ENCODE data around the gene C8B.
A peak's percentile ranks its signal among the peaks of the same experiment; 100 is the strongest.

The C8B gene

DNA sequence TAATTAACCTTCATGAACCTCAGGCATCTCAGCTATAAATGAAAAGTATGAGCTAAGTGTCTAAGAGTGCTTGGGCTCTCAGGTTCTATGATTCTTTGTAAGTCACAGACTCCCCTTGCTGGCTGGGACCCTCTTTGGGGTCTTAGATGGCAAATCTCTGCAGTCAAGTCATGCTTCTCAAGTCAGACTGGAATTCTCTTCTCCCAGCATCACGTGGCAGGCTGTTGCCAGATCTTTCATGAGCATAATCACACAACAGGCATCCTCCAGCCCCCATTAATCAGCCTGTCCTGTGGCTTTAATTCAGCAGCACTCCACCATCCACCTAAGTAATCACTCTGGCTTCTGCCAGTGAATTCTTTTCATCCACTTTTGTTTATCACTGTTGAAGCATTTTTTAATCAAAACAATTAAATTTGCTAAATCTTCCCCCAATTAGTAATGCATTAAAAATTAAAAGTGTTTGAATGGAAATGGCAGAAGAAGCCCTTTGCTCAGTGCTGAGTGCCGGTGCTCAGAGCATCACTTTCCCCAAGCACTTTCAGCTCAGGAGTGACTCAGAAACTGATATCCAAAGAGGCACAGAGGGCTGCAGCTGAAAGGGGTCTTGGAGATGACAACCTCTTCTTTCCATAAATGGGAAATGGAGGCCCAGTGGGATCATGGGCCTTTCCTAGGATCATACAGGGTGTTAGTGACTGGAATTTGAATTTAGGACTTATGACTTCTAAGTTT lies 61.0 kb downstream of the C8B start:
- Mint-ChIP-seq H3K27ac (no peak overlapping the region), H3K4me3 (no peak overlapping the region), H3K4me1 (no peaks in the 10 kb centered on the region), H3K9me3 (peaks cover 3% of the 10 kb centered on the region), H3K27me3 (ENCODE audit: low read depth) (peaks cover 38% of the 10 kb centered on the region), H3K36me3 (ENCODE audit: low read depth) (no peaks in the 10 kb centered on the region)
- no peak for TF ChIP-seq CTCF (IDR thresholded peaks at IDR 0.05; ENCODE audit: unreplicated experiment in 3 of 3)

DNA sequence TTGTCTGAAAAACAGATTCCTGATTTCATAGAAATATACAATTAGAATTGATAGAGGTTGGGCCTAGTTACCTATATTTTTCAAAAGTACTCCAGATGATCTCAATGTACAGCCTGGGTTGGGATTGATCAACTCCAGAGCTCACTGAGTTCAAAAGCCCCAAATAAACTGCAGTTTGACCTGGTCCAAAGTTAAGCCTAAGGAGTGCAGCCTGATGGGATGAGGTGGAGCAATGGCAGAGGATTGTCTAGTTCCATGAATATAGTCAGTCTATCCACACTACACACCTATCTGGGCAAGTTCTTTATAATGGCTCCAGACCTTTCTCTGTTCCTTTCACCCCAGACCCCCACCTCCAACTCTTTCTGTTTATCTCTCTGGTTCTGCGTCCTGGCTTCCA lies 62.0 kb downstream of the C8B start:
- TF ChIP-seq CTCF (IDR thresholded peaks at IDR 0.05; ENCODE audit: unreplicated experiment in 3 of 3) = no peak
- Mint-ChIP-seq H3K27me3 (ENCODE audit: low read depth) (peaks cover 38% of the 10 kb centered on the region), H3K27ac (no peak overlapping the region), H3K4me3 (no peak overlapping the region), H3K9me3 (peaks cover 3% of the 10 kb centered on the region), H3K4me1 (no peaks in the 10 kb centered on the region), H3K36me3 (ENCODE audit: low read depth) (no peaks in the 10 kb centered on the region)

DNA sequence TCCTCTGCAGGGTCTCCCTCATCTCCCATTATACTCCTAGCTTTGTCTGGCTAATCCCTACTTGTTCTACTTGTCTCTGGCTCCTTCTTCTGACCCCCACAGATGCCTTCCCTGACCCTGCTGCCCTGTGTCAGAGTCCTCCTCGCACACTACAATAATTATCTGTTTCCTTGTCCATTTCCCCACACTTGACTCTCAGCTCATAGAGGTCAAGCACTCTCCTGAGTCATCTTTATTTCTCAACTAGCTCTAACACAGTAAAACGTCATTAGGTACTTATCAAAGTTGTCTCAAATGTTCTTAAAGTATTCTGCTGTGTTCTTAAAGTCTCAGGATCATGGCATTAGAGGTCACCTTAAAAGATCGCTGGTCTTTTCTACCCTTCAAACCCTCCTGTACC lies 64.1 kb downstream of the C8B start:
- Mint-ChIP-seq H3K4me1 (no peaks in the 10 kb centered on the region), H3K4me3 (no peak overlapping the region), H3K36me3 (ENCODE audit: low read depth) (no peaks in the 10 kb centered on the region), H3K9me3 (peaks cover 3% of the 10 kb centered on the region), H3K27ac (no peak overlapping the region), H3K27me3 (ENCODE audit: low read depth) (peaks cover 29% of the 10 kb centered on the region)
- TF ChIP-seq CTCF (IDR thresholded peaks at IDR 0.05; ENCODE audit: unreplicated experiment in 3 of 3) = no peak

GRCh38 chr1:56898879-56899278 lies 66.9 kb downstream of the C8B start:
- no peaks in the 10 kb centered on the region for H3K36me3 Mint-ChIP-seq (ENCODE audit: low read depth)
- no peaks in the 10 kb centered on the region for H3K9me3 Mint-ChIP-seq
- TF ChIP-seq CTCF (IDR thresholded peaks at IDR 0.05; ENCODE audit: unreplicated experiment in 3 of 3) = no peak
- no peak overlapping the region for H3K4me3 Mint-ChIP-seq
- H3K4me1 Mint-ChIP-seq = no peaks in the 10 kb centered on the region
- peaks cover 23% of the 10 kb centered on the region for H3K27me3 Mint-ChIP-seq (ENCODE audit: low read depth)
- H3K27ac Mint-ChIP-seq = no peak overlapping the region

- Mint-ChIP-seq H3K27ac (peak overlapping the region in 2 of 3 experiments; percentile 52 to 61), H3K27me3 (ENCODE audit: low read depth) (peaks cover 20% of the 10 kb centered on the region)
- TF ChIP-seq CTCF (IDR thresholded peaks at IDR 0.05; ENCODE audit: unreplicated experiment in 3 of 3) = no peak
Measured at GRCh38 chr1:56898005-56898373, 67.8 kb downstream of the C8B start.

More at GRCh38 chr1:56898005-56898373, 67.8 kb downstream of the C8B start:
- no peaks in the 10 kb centered on the region for H3K4me1 Mint-ChIP-seq
- H3K36me3 Mint-ChIP-seq (ENCODE audit: low read depth) = no peaks in the 10 kb centered on the region
- H3K9me3 Mint-ChIP-seq = no peaks in the 10 kb centered on the region
- no peak overlapping the region for H3K4me3 Mint-ChIP-seq
